H9 (cell line): Measurements from ENCODE around the gene SMIM1. TPM values are rescaled to one million over a fixed set of nuclear protein-coding genes. Genes with fewer than 3 reads are reported as not detected.
"Not testable (repeated sequence)": the region's sequence is repeated elsewhere in the genome, so short reads cannot be mapped to it uniquely, and the experiment has no call there.

Source experiments
- DNase-seq: peaks from one replicate; pipeline ENCODE4 v3.0.0-alpha.2; 2017
- H2AFZ ChIP-seq: one replicate; pipeline ENCODE4 v1.6.1; 2013; ENCODE audit warnings: mild to moderate bottlenecking, low read length, control low read depth, moderate library complexity
- H2AK5ac ChIP-seq: 2 replicates; pipeline ENCODE4 v1.6.1; 2013; ENCODE audit warnings: low read length, control low read depth, mixed read lengths; ENCODE audit not compliant: insufficient read length
- H2BK120ac ChIP-seq: one replicate; pipeline ENCODE4 v1.6.1; 2013; ENCODE audit warnings: low read depth, mild to moderate bottlenecking, low read length, control low read depth, inconsistent platforms; ENCODE audit not compliant: poor library complexity, severe bottlenecking
- H2BK12ac ChIP-seq: 2 replicates; pipeline ENCODE4 v1.6.1; 2013; ENCODE audit warnings: low read length, control low read depth, mixed read lengths, low read depth; ENCODE audit not compliant: insufficient read length
- H2BK15ac ChIP-seq: 2 replicates; pipeline ENCODE4 v1.6.1; 2013; ENCODE audit warnings: low read depth, low read length, control low read depth
- H2BK20ac ChIP-seq: one replicate; pipeline ENCODE4 v1.6.1; 2013; ENCODE audit warnings: low read depth, mild to moderate bottlenecking, low read length, control low read depth, inconsistent platforms; ENCODE audit not compliant: poor library complexity, severe bottlenecking
- H2BK5ac ChIP-seq: 2 replicates; pipeline ENCODE4 v1.6.1; 2013; ENCODE audit warnings: low read length, control low read depth, mixed read lengths; ENCODE audit not compliant: insufficient read length
- H3K14ac ChIP-seq: 2 replicates; pipeline ENCODE4 v1.6.1; 2013; ENCODE audit warnings: low read length, control low read depth; ENCODE audit not compliant: insufficient read depth
- H3K18ac ChIP-seq: 2 replicates; pipeline ENCODE4 v1.6.1; 2013; ENCODE audit warnings: low read depth, mild to moderate bottlenecking, mixed read lengths, low read length, control low read depth; ENCODE audit not compliant: insufficient read length
- H3K23ac ChIP-seq: 2 replicates; pipeline ENCODE4 v1.6.1; 2013; ENCODE audit warnings: low read length, control low read depth, mixed read lengths, low read depth; ENCODE audit not compliant: insufficient read length
- H3K23me2 ChIP-seq: 2 replicates; pipeline ENCODE4 v1.6.1; 2013; ENCODE audit warnings: low read depth, mild to moderate bottlenecking, mixed read lengths, low read length, control low read depth; ENCODE audit not compliant: insufficient read length, poor library complexity, severe bottlenecking
- H3K27ac ChIP-seq: 2 replicates; pipeline ENCODE4 v1.5.1; 2013; ENCODE audit warnings: low read length, control low read depth, mixed read lengths, low read depth; ENCODE audit not compliant: insufficient read length
- H3K27me3 ChIP-seq: 2 replicates; pipeline ENCODE4 v1.6.1; 2013; ENCODE audit warnings: low read length, control low read depth, inconsistent platforms; ENCODE audit not compliant: insufficient read depth
- H3K4ac ChIP-seq: 2 replicates; pipeline ENCODE4 v1.6.1; 2013; ENCODE audit warnings: low read depth, mild to moderate bottlenecking, control low read depth, inconsistent platforms, low read length, moderate library complexity
- H3K4me1 ChIP-seq: 2 replicates; pipeline ENCODE4 v1.6.1; 2013; ENCODE audit warnings: low read length, control low read depth, inconsistent platforms; ENCODE audit not compliant: insufficient read depth
- H3K4me2 ChIP-seq: 2 replicates; pipeline ENCODE4 v1.6.1; 2013; ENCODE audit warnings: low read length, control low read depth, mixed read lengths; ENCODE audit not compliant: insufficient read length, insufficient read depth
- H3K56ac ChIP-seq: 2 replicates; pipeline ENCODE4 v1.6.1; 2013; ENCODE audit warnings: low read depth, mild to moderate bottlenecking, mixed read lengths, low read length, control low read depth; ENCODE audit not compliant: insufficient read length
- H3K79me1 ChIP-seq: 2 replicates; pipeline ENCODE4 v1.6.1; 2013; ENCODE audit warnings: low read depth, mild to moderate bottlenecking, moderate library complexity, low read length, control low read depth, inconsistent platforms; ENCODE audit not compliant: insufficient read depth, poor library complexity, severe bottlenecking
- H3K79me2 ChIP-seq: 2 replicates; pipeline ENCODE4 v1.6.1; 2013; ENCODE audit warnings: low read length, control low read depth, inconsistent platforms; ENCODE audit not compliant: insufficient read depth
- H3K9ac ChIP-seq: 2 replicates; pipeline ENCODE4 v1.6.1; 2013; ENCODE audit warnings: low read length, control low read depth, mixed read lengths; ENCODE audit not compliant: insufficient read length; ENCODE audit errors: extremely low read depth
- H3K9me3 ChIP-seq: one replicate; pipeline ENCODE4 v1.6.1; 2013; ENCODE audit warnings: low read depth, low read length, inconsistent platforms; ENCODE audit not compliant: control insufficient read depth
- H3T11ph ChIP-seq: one replicate; pipeline ENCODE4 v1.6.1; 2013; ENCODE audit warnings: mild to moderate bottlenecking, low read length, control low read depth, inconsistent platforms
- H4K20me1 ChIP-seq: one replicate; pipeline ENCODE4 v1.6.1; 2013; ENCODE audit not compliant: control insufficient read depth, insufficient read length, insufficient read depth
- H4K5ac ChIP-seq: 2 replicates; pipeline ENCODE4 v1.6.1; 2013; ENCODE audit warnings: low read depth, mild to moderate bottlenecking, mixed read lengths, low read length, control low read depth; ENCODE audit not compliant: insufficient read length
- H4K8ac ChIP-seq: replicated peaks from 2 replicates; pipeline ENCODE4 v1.6.1; 2013; ENCODE audit warnings: low read length, control low read depth, mixed read lengths, low read depth; ENCODE audit not compliant: insufficient read length
- H4K91ac ChIP-seq: 2 replicates; pipeline ENCODE4 v1.6.1; 2013; ENCODE audit warnings: low read depth, mild to moderate bottlenecking, moderate library complexity, mixed read lengths, low read length, control low read depth; ENCODE audit not compliant: insufficient read length
- H3K27ac Mint-ChIP-seq, 3 experiments: 2 replicates in 2 of 3; 3 replicates in 1 of 3; pipeline ENCODE4 v1.8.0; 2020 to 2021; ENCODE audit warnings: mixed read lengths in 3 of 3, mild to moderate bottlenecking in 1 of 3, moderate library complexity in 1 of 3
- H3K27me3 Mint-ChIP-seq: 2 replicates; pipeline ENCODE4 v1.8.0; 2021; ENCODE audit warnings: low read depth, mild to moderate bottlenecking, moderate library complexity, mixed read lengths
- H3K36me3 Mint-ChIP-seq, 3 experiments: 2 replicates in 2 of 3; 3 replicates in 1 of 3; pipeline ENCODE4 v1.8.0; 2020 to 2021; ENCODE audit warnings: low read depth in 3 of 3, mixed read lengths in 3 of 3; ENCODE audit not compliant: insufficient read depth in 1 of 3
- H3K4me1 Mint-ChIP-seq, 2 experiments: 2 replicates each; pipeline ENCODE4 v1.8.0; 2020; ENCODE audit warnings: mixed read lengths in 2 of 2
- H3K4me3 Mint-ChIP-seq, 2 experiments: 2 replicates in 1 of 2; 3 replicates in 1 of 2; pipeline ENCODE4 v1.8.0; 2020 to 2021; ENCODE audit warnings: mild to moderate bottlenecking in 2 of 2, mixed read lengths in 2 of 2, moderate library complexity in 1 of 2
- H3K9me3 Mint-ChIP-seq, 2 experiments: 2 replicates in 1 of 2; 3 replicates in 1 of 2; pipeline ENCODE4 v1.8.0; 2020; ENCODE audit warnings: mild to moderate bottlenecking in 2 of 2, mixed read lengths in 2 of 2, moderate library complexity in 1 of 2
- CTCF ChIP-seq: fragments of 200-600 bp; sonication (generic); conservative IDR thresholded peaks from 3 replicates; pipeline ENCODE4 v1.8.0; 2021; ENCODE audit warnings: antibody characterized with exemption, mild to moderate bottlenecking
- WGBS: extraction: QIAGEN DNeasy Blood & Tissue Kit; methylation state at CpG from one replicate; pipeline ENCODE4 v1.1.7; 2013; ENCODE audit warnings: missing lambda C conversion rate, low lambda C conversion rate, mixed read lengths; ENCODE audit not compliant: insufficient read length; ENCODE audit errors: extremely low coverage; 5-methylcytosine and 5-hydroxymethylcytosine counted together
- total RNA-seq: library from RNA; stranded (reverse); gene quantifications from 2 replicates; pipeline ENCODE4 v1.2.1, GENCODE V29; 2021

SMIM1 gene
- total RNA-seq, 1 experiment from 2014 or later = 5.3 TPM

DNA sequence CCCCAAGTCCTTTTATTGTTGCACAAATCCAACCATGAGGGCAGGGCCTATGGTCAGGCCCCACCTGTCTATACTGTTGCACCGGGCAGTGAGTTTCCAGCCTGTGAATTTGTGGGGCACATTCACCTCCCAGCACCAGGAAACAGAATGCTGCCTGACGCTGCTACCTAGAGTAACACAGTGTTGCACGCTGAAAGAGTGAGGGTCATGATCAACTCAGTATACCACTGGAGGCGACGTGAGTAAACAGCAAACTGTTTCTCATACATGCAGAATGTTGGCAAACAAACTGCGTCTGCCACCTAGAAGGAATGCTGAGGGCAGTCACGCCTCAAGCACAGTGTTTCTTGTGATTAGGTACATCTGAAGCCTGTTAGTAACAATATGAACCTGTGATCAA, 37.1 kb downstream of the SMIM1 start:
- WGBS = no CpG with 5 or more reads among the region's 7 CpGs
- Histone ChIP-seq H3K27me3 (no peaks in the 10 kb centered on the region), H4K5ac (no peak overlapping the region), H3K79me2 (no peaks in the 10 kb centered on the region), H4K20me1 (no peaks in the 10 kb centered on the region), H3K79me1 (no peaks in the 10 kb centered on the region), H3K4me2 (no peak overlapping the region), H3K4me1 (no peaks in the 10 kb centered on the region), H2BK15ac (no peak overlapping the region), H3K23ac (no peak overlapping the region), H3T11ph (no peak overlapping the region), H4K8ac (no peak overlapping the region), H2AK5ac (no peak overlapping the region), H3K14ac (no peak overlapping the region), H3K9ac (no peak overlapping the region), H2BK12ac (no peak overlapping the region), H2AFZ (no peak overlapping the region), H2BK5ac (no peak overlapping the region), H3K56ac (no peak overlapping the region), H3K27ac (no peak overlapping the region), H2BK120ac (no peak overlapping the region), H3K9me3 (peaks cover 13% of the 10 kb centered on the region), H2BK20ac (no peak overlapping the region), H3K4ac (no peak overlapping the region), H3K18ac (no peak overlapping the region), H3K23me2 (no peaks in the 10 kb centered on the region), H4K91ac (no peak overlapping the region)
- DNase-seq = no peak
- Mint-ChIP-seq H3K27me3 (peaks cover 19% of the 10 kb centered on the region), H3K27ac (no peak overlapping the region), H3K4me1 (peaks cover 6 to 7% of the 10 kb centered on the region in 2 experiments), H3K36me3 (peaks cover 10 to 12% (median 10%) of the 10 kb centered on the region in 3 experiments), H3K9me3 (peaks cover 41% of the 10 kb centered on the region in 2 experiments), H3K4me3 (no peak overlapping the region)
- TF ChIP-seq CTCF = no peak

GRCh38 chr1:3810149-3810761, 37.7 kb downstream of the SMIM1 start:
- not testable (repeated sequence) for H3K56ac ChIP-seq, H3K79me2 ChIP-seq, H4K91ac ChIP-seq, H3K27me3 ChIP-seq, H3K27ac Mint-ChIP-seq, H2BK15ac ChIP-seq, H2BK12ac ChIP-seq, H3K4ac ChIP-seq, H4K20me1 ChIP-seq, H3K23me2 ChIP-seq, H3K9ac ChIP-seq, DNase-seq, H2AFZ ChIP-seq, H3K4me3 Mint-ChIP-seq, H2BK120ac ChIP-seq, H3K79me1 ChIP-seq, H3K14ac ChIP-seq, H3K18ac ChIP-seq, H3K27ac ChIP-seq, H3T11ph ChIP-seq, H3K23ac ChIP-seq, H3K4me1 ChIP-seq, H2AK5ac ChIP-seq, H3K4me2 ChIP-seq, H3K4me1 Mint-ChIP-seq, H2BK20ac ChIP-seq, H4K8ac ChIP-seq, H4K5ac ChIP-seq, H2BK5ac ChIP-seq
- H3K9me3 Mint-ChIP-seq = peaks cover 35 to 36% of the 10 kb centered on the region in 2 experiments
- H3K9me3 ChIP-seq = peaks cover 10% of the 10 kb centered on the region
- WGBS = no CpG with 5 or more reads among the region's 9 CpGs
- peaks cover 14% of the 10 kb centered on the region for H3K27me3 Mint-ChIP-seq
- H3K36me3 Mint-ChIP-seq = peaks cover 8 to 12% (median 10%) of the 10 kb centered on the region in 3 experiments
